Ovary (tissue), 3 donors: Measurements from ENCODE around the gene BRD3.

Experiments used
- CTCF ChIP-seq, 3 donors: fragments of 450-650 bp in 2 of 3; fragments of 200-600 bp in 1 of 3; IDR thresholded peaks; one replicate each; pipeline versions ENCODE4 v1.5.1 to v1.8.0; 2016 to 2022; ENCODE audit warnings: antibody characterized with exemption in 3 of 3, mild to moderate bottlenecking in 1 of 3
- POLR2A ChIP-seq: fragments of 450-650 bp; IDR thresholded peaks from one replicate; pipeline ENCODE4 v1.6.1; 2017; ENCODE audit warnings: antibody characterized with exemption, mild to moderate bottlenecking, moderate library complexity
- donor health status: DM: no; HTN: no; CAD: no.

GRCh38 chr9:134029248-134030226 lies 38.3 kb downstream of the BRD3 start:
- TF ChIP-seq CTCF (IDR thresholded peaks at IDR 0.05) = no peak
- TF ChIP-seq POLR2A = no peak
